K562 (cell line): ENCODE data around the gene DDIT3. TPM values are rescaled to one million over a fixed set of nuclear protein-coding genes. Genes with fewer than 3 reads are reported as not detected.
A peak's percentile ranks its signal among the peaks of the same experiment; 100 is the strongest.

Experiments
- ATF1 ChIP-seq, 2 experiments: fragments of 450-650 bp in 1 of 2; IDR thresholded peaks; 2 replicates each; pipeline ENCODE4 v1.6.1; 2016; ENCODE audit warnings: missing compliant biosample characterization in 1 of 2, missing genetic modification characterization in 1 of 2
- PREB ChIP-seq: sonication (generic); formaldehyde crosslinking; IDR thresholded peaks from 2 replicates; pipeline ENCODE4 v1.8.1; 2023; ENCODE audit warnings: mild to moderate bottlenecking, missing genetic modification reagents
- polyA plus RNA-seq, 8 experiments: library from polyadenylated mRNA; depleted of rRNA in 4 of 8; stranded (reverse) in 5 of 8; unstranded in 3 of 8; fragments of >200 nt; fragmentation: Nextera tagmentation in 2 of 8; fragmentation: Illumina TruSeq in 1 of 8; extraction: Ambion mirVana in 2 of 8; extraction: Trizol in 1 of 8; gene quantifications; 2 replicates each; pipeline versions ENCODE4 v1.2.1 to v1.2.3, GENCODE V29; 2011 to 2014; ENCODE audit warnings: inconsistent platforms in 1 of 8, missing spikeins in 1 of 8
- total RNA-seq, 7 experiments: library from RNA; depleted of rRNA in 6 of 7; stranded (reverse); fragments of >200 nt in 6 of 7; fragmentation: Illumina TruSeq in 2 of 7; extraction: Trizol in 2 of 7; gene quantifications; 2 replicates each; pipeline versions ENCODE4 v1.2.1 to v1.2.3, GENCODE V29; 2011 to 2021; ENCODE audit warnings: low replicate concordance in 1 of 7
- TF ChIP-seq, protein P1 (sequence below), 2 experiments: fragments of 450-650 bp; IDR thresholded peaks; 2 replicates each; pipeline ENCODE4 v1.6.1; 2018; ENCODE audit warnings: mild to moderate bottlenecking in 2 of 2, low read depth in 1 of 2; ENCODE audit not compliant: partially characterized antibody in 2 of 2
- TF ChIP-seq, protein P2 (sequence below), 2 experiments: IDR thresholded peaks; 2 replicates each; pipeline ENCODE4 v1.6.1; 2012; ENCODE audit warnings: improper control_type of control experiment in 2 of 2, low read depth in 2 of 2, low read length in 2 of 2, borderline replicate concordance in 1 of 2
- TF ChIP-seq, protein P3 (sequence below): sonication (generic); formaldehyde crosslinking; IDR thresholded peaks from 2 replicates; pipeline ENCODE4 v1.8.1; 2023; ENCODE audit warnings: mild to moderate bottlenecking, missing genetic modification reagents

Gene DDIT3
- total and polyA plus RNA-seq, 9 of the 15 experiments (the other 6 are each of a cell fraction or from before 2014, with no cell fraction given): 59.1 to 272 (median 89.9) TPM

- peak; percentile 54; the same call in 1 of the 2 replicates for TF ChIP-seq PREB (CRISPR knock-in tag)
- TF ChIP-seq, protein P1, sequence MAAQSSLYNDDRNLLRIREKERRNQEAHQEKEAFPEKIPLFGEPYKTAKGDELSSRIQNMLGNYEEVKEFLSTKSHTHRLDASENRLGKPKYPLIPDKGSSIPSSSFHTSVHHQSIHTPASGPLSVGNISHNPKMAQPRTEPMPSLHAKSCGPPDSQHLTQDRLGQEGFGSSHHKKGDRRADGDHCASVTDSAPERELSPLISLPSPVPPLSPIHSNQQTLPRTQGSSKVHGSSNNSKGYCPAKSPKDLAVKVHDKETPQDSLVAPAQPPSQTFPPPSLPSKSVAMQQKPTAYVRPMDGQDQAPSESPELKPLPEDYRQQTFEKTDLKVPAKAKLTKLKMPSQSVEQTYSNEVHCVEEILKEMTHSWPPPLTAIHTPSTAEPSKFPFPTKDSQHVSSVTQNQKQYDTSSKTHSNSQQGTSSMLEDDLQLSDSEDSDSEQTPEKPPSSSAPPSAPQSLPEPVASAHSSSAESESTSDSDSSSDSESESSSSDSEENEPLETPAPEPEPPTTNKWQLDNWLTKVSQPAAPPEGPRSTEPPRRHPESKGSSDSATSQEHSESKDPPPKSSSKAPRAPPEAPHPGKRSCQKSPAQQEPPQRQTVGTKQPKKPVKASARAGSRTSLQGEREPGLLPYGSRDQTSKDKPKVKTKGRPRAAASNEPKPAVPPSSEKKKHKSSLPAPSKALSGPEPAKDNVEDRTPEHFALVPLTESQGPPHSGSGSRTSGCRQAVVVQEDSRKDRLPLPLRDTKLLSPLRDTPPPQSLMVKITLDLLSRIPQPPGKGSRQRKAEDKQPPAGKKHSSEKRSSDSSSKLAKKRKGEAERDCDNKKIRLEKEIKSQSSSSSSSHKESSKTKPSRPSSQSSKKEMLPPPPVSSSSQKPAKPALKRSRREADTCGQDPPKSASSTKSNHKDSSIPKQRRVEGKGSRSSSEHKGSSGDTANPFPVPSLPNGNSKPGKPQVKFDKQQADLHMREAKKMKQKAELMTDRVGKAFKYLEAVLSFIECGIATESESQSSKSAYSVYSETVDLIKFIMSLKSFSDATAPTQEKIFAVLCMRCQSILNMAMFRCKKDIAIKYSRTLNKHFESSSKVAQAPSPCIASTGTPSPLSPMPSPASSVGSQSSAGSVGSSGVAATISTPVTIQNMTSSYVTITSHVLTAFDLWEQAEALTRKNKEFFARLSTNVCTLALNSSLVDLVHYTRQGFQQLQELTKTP (IDR thresholded peaks at IDR 0.05; ENCODE audit: low read depth in 1 of 2, partially characterized antibody in 2 of 2): peak; percentile 86 to 96
- no peak for TF ChIP-seq ATF1 (CRISPR knock-in tag; IDR thresholded peaks at IDR 0.05)
- TF ChIP-seq ATF1 (tag; IDR thresholded peaks at IDR 0.05): peak; percentile 88
- TF ChIP-seq, protein P2, sequence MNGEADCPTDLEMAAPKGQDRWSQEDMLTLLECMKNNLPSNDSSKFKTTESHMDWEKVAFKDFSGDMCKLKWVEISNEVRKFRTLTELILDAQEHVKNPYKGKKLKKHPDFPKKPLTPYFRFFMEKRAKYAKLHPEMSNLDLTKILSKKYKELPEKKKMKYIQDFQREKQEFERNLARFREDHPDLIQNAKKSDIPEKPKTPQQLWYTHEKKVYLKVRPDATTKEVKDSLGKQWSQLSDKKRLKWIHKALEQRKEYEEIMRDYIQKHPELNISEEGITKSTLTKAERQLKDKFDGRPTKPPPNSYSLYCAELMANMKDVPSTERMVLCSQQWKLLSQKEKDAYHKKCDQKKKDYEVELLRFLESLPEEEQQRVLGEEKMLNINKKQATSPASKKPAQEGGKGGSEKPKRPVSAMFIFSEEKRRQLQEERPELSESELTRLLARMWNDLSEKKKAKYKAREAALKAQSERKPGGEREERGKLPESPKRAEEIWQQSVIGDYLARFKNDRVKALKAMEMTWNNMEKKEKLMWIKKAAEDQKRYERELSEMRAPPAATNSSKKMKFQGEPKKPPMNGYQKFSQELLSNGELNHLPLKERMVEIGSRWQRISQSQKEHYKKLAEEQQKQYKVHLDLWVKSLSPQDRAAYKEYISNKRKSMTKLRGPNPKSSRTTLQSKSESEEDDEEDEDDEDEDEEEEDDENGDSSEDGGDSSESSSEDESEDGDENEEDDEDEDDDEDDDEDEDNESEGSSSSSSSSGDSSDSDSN (IDR thresholded peaks at IDR 0.05; ENCODE audit: borderline replicate concordance in 1 of 2, low read depth in 2 of 2, low read length in 2 of 2): 0 out of 4 replicates have a peak, but pooled peaks of 1 of the 2 experiments have one; percentile 42
- TF ChIP-seq, protein P3, sequence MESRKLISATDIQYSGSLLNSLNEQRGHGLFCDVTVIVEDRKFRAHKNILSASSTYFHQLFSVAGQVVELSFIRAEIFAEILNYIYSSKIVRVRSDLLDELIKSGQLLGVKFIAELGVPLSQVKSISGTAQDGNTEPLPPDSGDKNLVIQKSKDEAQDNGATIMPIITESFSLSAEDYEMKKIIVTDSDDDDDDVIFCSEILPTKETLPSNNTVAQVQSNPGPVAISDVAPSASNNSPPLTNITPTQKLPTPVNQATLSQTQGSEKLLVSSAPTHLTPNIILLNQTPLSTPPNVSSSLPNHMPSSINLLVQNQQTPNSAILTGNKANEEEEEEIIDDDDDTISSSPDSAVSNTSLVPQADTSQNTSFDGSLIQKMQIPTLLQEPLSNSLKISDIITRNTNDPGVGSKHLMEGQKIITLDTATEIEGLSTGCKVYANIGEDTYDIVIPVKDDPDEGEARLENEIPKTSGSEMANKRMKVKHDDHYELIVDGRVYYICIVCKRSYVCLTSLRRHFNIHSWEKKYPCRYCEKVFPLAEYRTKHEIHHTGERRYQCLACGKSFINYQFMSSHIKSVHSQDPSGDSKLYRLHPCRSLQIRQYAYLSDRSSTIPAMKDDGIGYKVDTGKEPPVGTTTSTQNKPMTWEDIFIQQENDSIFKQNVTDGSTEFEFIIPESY (CRISPR knock-in tag): no peak
Observed at GRCh38 chr12:57520053-57520818, at the start of gene DDIT3 (continued).
